ENCODE results near the gene NTMT2.
"Not testable (repeated sequence)": the region's sequence is repeated elsewhere in the genome, so short reads cannot be mapped to it uniquely, and the experiment has no call there.

Gene NTMT2

GRCh38 chr1:170145770-170146676 lies at the start of gene NTMT2:
TSS of gene NTMT2 (plus strand) at chr1:170145959. CDS start at chr1:170146108, 149 bp downstream.
- DNase-seq = no peak

- no peak for DNase-seq
These were observed 49.6 kb upstream of the NTMT2 start for GRCh38 chr1:170095976-170096748.

DNA sequence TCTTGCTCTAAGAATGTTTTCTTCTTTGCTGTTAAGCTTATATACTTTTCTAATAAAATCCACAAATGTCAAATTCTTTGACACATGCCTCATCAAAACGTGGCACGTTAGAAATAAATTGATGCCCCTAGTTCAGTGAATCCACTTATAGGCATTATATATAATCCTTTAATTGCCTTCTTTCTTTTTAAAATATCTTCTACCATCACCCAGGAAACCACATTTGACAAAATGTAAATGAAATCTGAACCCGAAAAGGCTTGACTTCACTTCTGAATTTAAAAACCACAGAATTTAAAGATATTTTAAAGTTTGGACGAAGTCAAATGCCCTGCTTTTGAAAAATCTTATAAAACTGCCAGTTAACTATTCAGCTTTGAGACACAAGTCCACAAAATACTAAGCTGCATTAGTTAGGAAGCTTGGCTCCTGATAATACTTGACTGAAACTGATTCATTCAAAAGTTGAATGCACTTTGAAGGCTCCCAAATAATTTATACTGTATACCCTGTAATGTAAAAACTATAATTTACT lies 48.9 kb upstream of the NTMT2 start:
- no peak for DNase-seq

- no peak for DNase-seq
These were observed 48.3 kb upstream of the NTMT2 start for GRCh38 chr1:170097449-170097948.

DNA sequence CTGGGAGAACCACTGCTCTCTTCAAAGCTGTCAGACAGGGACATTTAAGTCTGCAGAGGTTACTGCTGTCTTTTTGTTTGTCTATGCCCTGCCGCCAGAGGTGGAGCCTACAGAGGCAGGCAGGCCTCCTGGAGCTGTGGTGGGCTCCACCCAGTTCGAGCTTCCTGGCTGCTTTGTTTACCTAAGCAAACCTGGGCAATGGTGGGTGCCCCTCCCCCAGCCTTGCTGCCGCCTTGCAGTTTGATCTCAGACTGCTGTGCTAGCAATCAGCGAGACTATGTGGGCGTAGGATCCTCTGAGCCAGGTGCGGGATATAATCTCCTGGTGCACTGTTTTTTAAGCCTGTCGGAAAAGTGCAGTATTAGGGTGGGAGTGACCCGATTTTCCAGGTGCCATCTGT lies 32.6 kb upstream of the NTMT2 start:
- not testable (repeated sequence) for DNase-seq

DNA sequence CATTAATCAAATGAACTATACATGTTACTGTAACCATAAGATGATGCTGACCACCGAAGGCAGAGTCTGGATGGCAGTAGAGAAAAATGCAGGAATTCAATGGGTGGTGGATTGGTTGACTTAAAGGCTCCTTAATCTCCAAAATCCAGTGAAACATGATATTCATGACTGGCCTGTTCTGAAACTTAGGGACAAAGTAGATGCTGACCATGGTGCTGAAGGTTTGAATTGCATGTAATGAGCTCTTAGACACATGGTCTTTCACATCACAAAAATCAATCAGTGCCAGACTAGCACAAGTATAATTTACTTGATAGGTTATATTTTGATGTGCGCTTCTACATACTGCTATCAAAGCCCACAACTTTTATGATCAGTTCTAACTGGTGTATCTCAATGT lies 30.9 kb upstream of the NTMT2 start:
- no peak for DNase-seq

- DNase-seq = no peak
These were observed 23.4 kb upstream of the NTMT2 start for GRCh38 chr1:170122366-170122765.

DNA sequence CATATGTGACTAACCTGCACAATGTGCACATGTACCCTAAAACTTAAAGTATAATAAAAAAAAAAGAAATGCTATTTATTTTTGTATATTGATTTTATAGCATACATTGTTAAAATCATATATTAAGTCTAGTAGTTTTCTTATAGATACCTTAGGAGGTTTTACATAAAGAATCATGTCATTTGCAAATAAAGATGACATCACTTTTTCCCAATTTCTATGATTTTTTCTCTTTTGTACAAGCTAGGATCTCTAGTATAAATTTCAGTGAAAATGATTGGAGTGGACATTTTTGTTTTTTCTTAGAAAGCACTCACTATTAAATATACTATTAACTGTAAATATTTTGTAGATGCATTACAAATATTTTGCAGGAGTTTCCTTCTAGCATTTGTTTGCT lies 20.5 kb upstream of the NTMT2 start:
- no peak for DNase-seq

DNA sequence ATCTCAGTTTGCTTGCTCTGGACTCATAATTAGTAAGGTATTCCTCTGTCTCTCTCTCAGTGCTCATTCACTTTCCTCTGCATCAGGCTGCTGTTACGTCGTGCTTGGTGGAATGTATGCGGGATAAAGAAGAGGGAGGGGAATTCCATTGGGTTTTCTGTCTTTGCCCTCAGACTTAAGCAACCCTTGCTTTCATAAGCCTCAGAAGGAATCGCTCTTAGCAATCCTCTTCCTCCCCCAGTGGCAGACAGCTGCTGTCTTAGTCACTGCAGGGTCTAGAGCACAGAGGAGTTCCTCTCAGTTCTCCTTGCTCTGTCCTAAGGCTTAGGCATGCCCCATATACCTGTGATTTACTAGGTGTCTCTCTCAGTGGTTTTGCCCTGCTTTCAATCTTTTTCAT lies 19.1 kb upstream of the NTMT2 start:
- DNase-seq = no peak

- no peak for DNase-seq
These were observed 14.3 kb upstream of the NTMT2 start for GRCh38 chr1:170131450-170131849.

DNA sequence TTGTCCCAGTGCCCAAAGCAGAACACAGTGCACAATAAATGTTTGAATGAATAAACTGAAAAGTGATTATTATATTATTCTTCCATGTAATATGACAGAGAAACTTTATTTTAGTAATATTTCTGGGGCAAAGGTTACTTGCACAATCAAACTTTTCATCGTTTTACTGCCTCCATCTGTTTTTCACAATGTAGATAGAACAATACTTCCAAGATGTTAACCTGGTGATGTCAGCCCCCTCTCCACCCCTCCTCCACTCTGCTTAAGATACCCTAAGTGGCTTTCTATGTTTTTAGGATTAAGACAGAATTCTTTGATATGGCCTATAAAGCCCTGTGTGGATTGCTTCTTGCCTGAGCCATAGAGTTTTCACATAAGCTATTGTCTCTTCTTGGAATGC lies 13.8 kb upstream of the NTMT2 start:
- DNase-seq = no peak

DNA sequence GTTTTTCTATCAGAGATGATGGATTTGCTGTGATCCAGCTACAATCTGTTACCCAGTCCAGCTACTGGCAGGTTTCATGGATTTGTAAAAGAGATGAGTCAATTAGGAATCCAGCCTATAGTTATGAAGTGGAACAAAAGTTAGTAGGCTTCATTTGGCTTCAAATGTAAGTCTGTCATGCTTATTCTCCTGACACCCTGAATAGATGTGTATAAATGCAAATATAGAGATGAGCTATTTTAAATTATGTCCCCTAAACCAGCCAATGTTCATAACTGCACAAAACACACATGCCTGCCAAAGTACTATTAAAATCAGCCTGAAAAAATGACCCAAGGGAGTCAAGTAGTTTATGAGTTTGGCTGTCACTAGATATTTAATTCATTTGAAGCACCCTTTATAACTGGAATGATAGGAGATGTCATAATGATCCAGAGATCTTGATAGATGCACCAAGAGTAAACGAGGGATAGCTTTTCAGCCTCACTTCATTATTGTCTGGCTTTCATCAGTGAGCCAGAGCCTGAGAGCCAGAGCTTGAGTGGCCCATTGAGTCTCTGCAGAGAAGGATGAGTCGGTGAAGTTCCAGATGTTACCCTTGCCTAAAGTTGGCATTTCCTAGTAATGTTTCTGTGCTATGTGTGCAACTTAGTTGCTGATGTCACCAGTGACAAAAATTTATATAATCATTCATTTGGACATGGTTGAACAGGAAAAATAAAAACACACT lies 11.8 kb upstream of the NTMT2 start:
- DNase-seq = no peak

- DNase-seq = no peak
These were observed 11.2 kb upstream of the NTMT2 start for GRCh38 chr1:170134521-170134920.

GRCh38 chr1:170140371-170140770 lies 5.4 kb upstream of the NTMT2 start:
- no peak for DNase-seq

DNA sequence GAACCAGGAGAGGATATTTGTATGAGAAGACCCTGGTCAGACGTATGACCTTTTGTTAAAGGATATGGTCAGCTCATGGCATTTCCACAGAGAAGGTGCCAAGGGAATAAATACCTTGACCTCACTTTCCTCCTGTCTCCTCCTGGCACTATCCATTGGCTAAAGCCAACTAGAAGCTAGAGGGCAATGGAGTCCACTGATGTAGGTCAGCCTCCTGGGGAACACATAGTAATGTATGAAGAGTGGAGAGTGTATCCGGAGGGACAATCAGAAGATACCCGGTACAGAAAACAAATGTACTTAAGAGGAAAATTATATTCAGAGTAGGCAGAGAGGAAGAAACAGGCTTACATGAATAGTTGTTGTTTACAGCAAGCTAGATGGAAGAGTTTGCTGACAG lies 698 bp upstream of the NTMT2 start:
- DNase-seq = no peak

- no peak for DNase-seq
These were observed 1.0 kb downstream of the NTMT2 start for GRCh38 chr1:170146720-170147263.

DNA sequence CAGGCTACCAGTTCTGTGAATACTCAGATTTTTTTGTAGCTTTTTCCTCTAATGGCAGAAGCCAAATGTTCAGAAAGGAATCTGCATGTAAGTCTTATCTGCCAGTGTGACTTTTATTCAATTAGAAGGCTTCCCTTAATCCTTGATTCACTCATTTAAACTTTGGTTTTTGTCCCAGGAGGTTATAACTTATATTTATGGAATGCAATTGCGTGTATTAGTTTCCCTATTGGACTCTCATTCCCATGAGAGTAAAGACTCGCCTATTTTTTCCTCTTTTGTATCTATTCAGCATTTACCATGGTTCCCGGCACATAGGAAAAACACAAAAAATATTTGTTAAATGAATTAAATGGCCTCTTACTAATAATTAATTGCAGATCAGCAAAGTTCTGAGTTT lies 3.5 kb downstream of the NTMT2 start:
- DNase-seq = no peak

DNA sequence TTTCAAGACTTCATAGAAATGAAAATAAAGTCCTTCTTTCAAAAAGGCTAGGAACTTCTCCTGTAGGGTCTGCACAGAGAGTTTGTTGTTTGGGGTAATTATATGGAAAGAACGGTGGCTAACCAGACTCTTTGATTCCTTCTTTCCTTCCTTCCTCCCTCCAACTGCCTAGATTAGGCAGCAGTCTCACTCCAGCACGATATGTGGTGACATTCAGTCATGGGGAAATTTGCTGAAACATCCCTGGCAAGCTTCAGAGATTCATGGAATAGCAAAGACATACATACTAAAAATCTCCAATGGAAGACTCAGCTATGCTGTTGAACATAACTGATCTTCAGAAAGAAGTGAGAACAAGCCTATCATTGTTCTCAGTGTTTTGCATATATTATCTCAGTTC lies 4.3 kb downstream of the NTMT2 start:
- no peak for DNase-seq

DNA sequence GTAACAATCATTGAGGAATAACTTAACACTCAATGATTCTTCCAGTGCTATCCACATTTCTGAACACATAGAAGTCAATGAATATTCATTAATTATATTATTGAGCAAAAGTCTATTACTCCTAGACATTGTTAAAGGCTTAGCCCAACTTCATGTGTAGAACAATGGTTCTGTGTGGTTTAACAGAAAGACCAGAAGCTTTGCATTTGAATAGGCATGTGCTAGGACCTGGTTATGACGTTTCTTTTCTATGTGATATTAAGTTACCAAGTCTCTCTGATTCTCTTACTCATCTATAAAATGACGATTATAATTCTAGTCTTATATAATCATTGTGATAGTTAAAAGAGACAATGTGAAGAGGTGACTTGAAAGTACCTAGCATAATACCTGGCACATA lies 5.2 kb downstream of the NTMT2 start:
- no peak for DNase-seq

- DNase-seq = no peak
These were observed 7.7 kb downstream of the NTMT2 start for GRCh38 chr1:170153417-170153816.

DNA sequence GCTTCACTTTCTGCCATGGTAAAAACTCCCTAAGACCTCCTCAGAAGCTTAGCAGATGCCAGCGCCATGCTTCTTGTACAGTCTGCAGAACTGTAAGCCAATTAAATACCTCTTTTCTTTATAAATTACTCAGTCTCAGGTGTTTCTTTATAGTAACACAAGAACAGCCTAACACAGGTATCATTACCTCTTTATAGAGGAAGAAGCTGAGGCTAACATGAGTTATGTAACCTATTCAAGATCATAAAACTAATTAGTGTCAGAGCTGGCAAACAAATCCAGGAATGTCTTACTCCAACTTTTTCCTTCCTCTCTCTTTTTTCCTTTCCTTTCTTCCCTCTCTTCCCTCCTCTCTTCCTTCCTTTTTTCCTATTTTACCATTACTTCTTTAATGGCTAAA lies 9.3 kb downstream of the NTMT2 start:
- DNase-seq = no peak
